GM12878 (cell line): ENCODE results near the gene SGPP2. TPM values are rescaled to one million over a fixed set of nuclear protein-coding genes. Genes with fewer than 3 reads are reported as not detected.

Experiments used
- ATAC-seq: fragments of 200-7000 bp; cut with Tn5 transposase; 3 replicates; pipeline ENCODE4 v1.9.1; 2020; ENCODE audit warnings: mild to moderate bottlenecking, moderate library complexity
- BruUV-seq: library from RNA; stranded (reverse); fragments of 400-500 nt; replicated peaks from 2 replicates; lab custom pipeline; 2021; lab: Mats Ljungman, UMichigan
- CTCF ChIA-PET: fragments of 300-600 bp; sonication (Branson Sonifier 250); formaldehyde crosslinking; extraction: SDS; loops from one replicate; lab custom pipeline; 2021; ENCODE audit warnings: inconsistent platforms; lab: Yijun Ruan, JAX
- POLR2A ChIA-PET: fragments of 350-600 bp; formaldehyde crosslinking; extraction: SDS; loops from one replicate; lab custom pipeline; 2021; ENCODE audit warnings: inconsistent platforms; lab: Charles Lee
- RAD21 ChIA-PET: fragments of 300-600 bp; sonication (Branson Sonifier 250); formaldehyde crosslinking; loops from one replicate; lab custom pipeline; 2023; ENCODE audit warnings: antibody characterized with exemption; ENCODE audit not compliant: unreplicated experiment; lab: Charles Lee
- SMC1A ChIA-PET: fragments of 300-600 bp; sonication (Branson Sonifier 250); formaldehyde crosslinking; loops from one replicate; lab custom pipeline; 2023; ENCODE audit not compliant: unreplicated experiment, uncharacterized antibody; lab: Charles Lee
- DNase-seq: peaks from one replicate; pipeline ENCODE4 v3.0.0-alpha.2; 2011; ENCODE audit warnings: low read depth, low spot score
- FAIRE-seq: peaks from 3 replicates; lab custom pipeline; 2011; peaks lifted over from hg19 to GRCh38; lab: Jason Lieb, UNC
- H2AFZ ChIP-seq: 2 replicates; pipeline ENCODE4 v1.6.0; 2011; ENCODE audit warnings: low read depth, low read length, control low read depth; ENCODE audit not compliant: control insufficient read depth
- H3K27ac ChIP-seq: 2 replicates; pipeline ENCODE4 v1.5.1; 2011; ENCODE audit warnings: control low read depth; ENCODE audit not compliant: control insufficient read depth, insufficient read depth
- H3K27me3 ChIP-seq, 2 experiments: replicated peaks in 1 of 2; 2 replicates each; pipeline versions ENCODE4 v1.6.0 to v1.6.1; 2011; ENCODE audit warnings: low read length in 1 of 2; ENCODE audit not compliant: control insufficient read depth in 2 of 2, insufficient read depth in 2 of 2
- H3K36me3 ChIP-seq, 2 experiments: 2 replicates each; pipeline ENCODE4 v1.5.1; 2011; ENCODE audit warnings: low read length in 1 of 2; ENCODE audit not compliant: control insufficient read depth in 2 of 2, insufficient read depth in 2 of 2
- H3K4me1 ChIP-seq: 2 replicates; pipeline ENCODE4 v1.6.1; 2011; ENCODE audit warnings: mild to moderate bottlenecking, low read length, moderate library complexity, mixed read lengths; ENCODE audit not compliant: control insufficient read depth, insufficient read depth
- H3K4me2 ChIP-seq: 2 replicates; pipeline ENCODE4 v1.6.0; 2011; ENCODE audit warnings: control low read depth; ENCODE audit not compliant: control insufficient read depth, insufficient read depth
- H3K4me3 ChIP-seq: fragments of 200-600 bp; sonication (generic); 2 replicates; pipeline ENCODE4 v1.5.1; 2016
- H3K79me2 ChIP-seq: 2 replicates; pipeline ENCODE4 v1.6.0; 2011; ENCODE audit warnings: low read length; ENCODE audit not compliant: control insufficient read depth, insufficient read depth
- H3K9ac ChIP-seq: 2 replicates; pipeline ENCODE4 v1.8.0; 2011; ENCODE audit warnings: low read length, control low read depth, mixed read lengths; ENCODE audit not compliant: control insufficient read depth, insufficient read depth
- H3K9me3 ChIP-seq: replicated peaks from 3 replicates; pipeline ENCODE4 v1.5.1; 2011; ENCODE audit warnings: mild to moderate bottlenecking, low read length; ENCODE audit not compliant: control insufficient read depth, insufficient read depth
- H4K20me1 ChIP-seq: 2 replicates; pipeline ENCODE4 v1.6.0; 2011; ENCODE audit not compliant: control insufficient read depth, insufficient read depth
- BMI1 ChIP-seq: fragments of 450-650 bp; IDR thresholded peaks from 2 replicates; pipeline ENCODE4 v1.6.1; 2016; ENCODE audit warnings: mild to moderate bottlenecking, moderate library complexity, borderline replicate concordance
- CBX3 ChIP-seq: fragments of 200-600 bp; sonication (generic); IDR thresholded peaks from 2 replicates; pipeline ENCODE4 v1.6.1; 2016; ENCODE audit warnings: low read depth, borderline replicate concordance
- CEBPZ ChIP-seq: fragments of 150-350 bp; IDR thresholded peaks from 2 replicates; pipeline ENCODE4 v1.6.1; 2016; ENCODE audit warnings: low read depth, low read length
- CHD1 ChIP-seq: IDR thresholded peaks from 2 replicates; pipeline ENCODE4 v1.6.1; 2012; ENCODE audit warnings: low read depth, low read length, improper control_type of control experiment
- ETV6 ChIP-seq, 2 experiments: fragments of 450-650 bp in 1 of 2; IDR thresholded peaks in 1 of 2; conservative IDR thresholded peaks in 1 of 2; 2 replicates each; pipeline ENCODE4 v1.6.1; 2014; ENCODE audit warnings: antibody characterized with exemption in 1 of 2, borderline replicate concordance in 1 of 2, low read depth in 1 of 2, mild to moderate bottlenecking in 1 of 2, moderate library complexity in 1 of 2
- HSF1 ChIP-seq: fragments of 150-350 bp; IDR thresholded peaks from 2 replicates; pipeline ENCODE4 v1.6.1; 2014; ENCODE audit warnings: mild to moderate bottlenecking, low read depth, low read length
- IKZF2 ChIP-seq, 2 experiments: fragments of 450-650 bp; IDR thresholded peaks; 2 replicates each; pipeline ENCODE4 v1.6.1; 2017; ENCODE audit warnings: mild to moderate bottlenecking in 2 of 2, moderate library complexity in 2 of 2
- IRF4 ChIP-seq: IDR thresholded peaks from 2 replicates; pipeline ENCODE4 v1.6.1; 2011; ENCODE audit warnings: low read depth, low read length
- MYB ChIP-seq: fragments of 150-350 bp; IDR thresholded peaks from 2 replicates; pipeline ENCODE4 v1.6.1; 2014; ENCODE audit warnings: mild to moderate bottlenecking, low read depth, low read length, borderline replicate concordance
- NFYB ChIP-seq: IDR thresholded peaks from 2 replicates; pipeline ENCODE4 v1.6.1; 2011; ENCODE audit warnings: low read depth, mild to moderate bottlenecking, low read length, improper control_type of control experiment, moderate library complexity; ENCODE audit not compliant: insufficient read depth
- SPI1 ChIP-seq: IDR thresholded peaks from 2 replicates; pipeline ENCODE4 v1.6.1; 2011; ENCODE audit warnings: low read depth, mild to moderate bottlenecking, low read length, moderate library complexity, borderline replicate concordance; ENCODE audit not compliant: insufficient read depth
- STAT3 ChIP-seq: IDR thresholded peaks from 2 replicates; pipeline ENCODE4 v1.6.1; 2011; ENCODE audit warnings: low read depth, low read length, improper control_type of control experiment
- SUPT20H ChIP-seq: IDR thresholded peaks from 2 replicates; pipeline ENCODE4 v1.6.1; 2011; ENCODE audit warnings: low read depth, mild to moderate bottlenecking, low read length, moderate library complexity, borderline replicate concordance; ENCODE audit not compliant: control insufficient read depth
- ZNF274 ChIP-seq: IDR thresholded peaks from one replicate; pipeline ENCODE4 v1.8.0; 2011; ENCODE audit not compliant: insufficient read length, insufficient read depth
- in situ Hi-C: fragments of 300-500 bp; cut with MboI; formaldehyde crosslinking; loops from 9 replicates; pipeline ENCODE4 v1.14.3; 2018; ENCODE audit warnings: mixed read lengths
- intact Hi-C: fragments of 100-400 bp; cut with micrococcal nuclease; formaldehyde crosslinking; loops from one replicate; pipeline ENCODE4 v1.14.2; 2022; ENCODE audit not compliant: unreplicated experiment
- polyA plus RNA-seq, 11 experiments: library from polyadenylated mRNA; depleted of rRNA in 4 of 11; unstranded in 6 of 11; stranded (reverse) in 5 of 11; fragments of >200 nt; fragmentation: Nextera tagmentation in 4 of 11; fragmentation: Illumina TruSeq in 1 of 11; extraction: Ambion mirVana in 4 of 11; extraction: Trizol in 1 of 11; gene quantifications; 1 replicate in 1 of 11; 2 replicates in 10 of 11; pipeline versions ENCODE4 v1.2.1 to v1.2.3, GENCODE V29; 2011 to 2016; ENCODE audit warnings: inconsistent platforms in 2 of 11, missing spikeins in 2 of 11, low read depth in 1 of 11
- total RNA-seq, 4 experiments: library from RNA; depleted of rRNA in 3 of 4; stranded (reverse); fragments of >200 nt in 3 of 4; fragmentation: Illumina TruSeq in 1 of 4; extraction: Trizol in 1 of 4; gene quantifications; 2 replicates each; pipeline versions ENCODE4 v1.2.1 to v1.2.3, GENCODE V29; 2013 to 2021

Gene SGPP2
- total and polyA plus RNA-seq, 10 of the 15 experiments (the other 5 are each of a cell fraction or from before 2014, with no cell fraction given), result 3.5 to 84.9 (median 13.1) TPM

GRCh38 chr2:222418739-222419138 lies 5.6 kb upstream of the SGPP2 start:
- H4K20me1 ChIP-seq, result no peaks in the 10 kb centered on the region
- DNase-seq, result no peak
- ChIA-PET POLR2A (interaction anchor here (0.6 kb wide), 1 partner anchor 189 kb away, joined by 4 read pairs; no protein-coding TSS in a partner anchor), CTCF (no interaction called here), SMC1A (no interaction called here), RAD21 (interaction anchor here (9.4 kb wide), 1 partner anchor 99 kb away, joined by 119 read pairs; a partner anchor contains a TSS)
- intact Hi-C loops, result no loop called here
- peaks cover 17% of the 10 kb centered on the region; the same call in 1 of the 2 replicates for H3K4me1 ChIP-seq
- in situ Hi-C loops, result no loop called here
- no peak overlapping the region for H3K9ac ChIP-seq
- no peak overlapping the region for H2AFZ ChIP-seq
- TF ChIP-seq SUPT20H, result no peak
- TF ChIP-seq CHD1, result no peak
- TF ChIP-seq MYB, result no peak
- TF ChIP-seq ZNF274, result no peak
- TF ChIP-seq ETV6 (conservative IDR thresholded peaks at IDR 0.05 in 1 of 2, IDR thresholded peaks at IDR 0.05 in 1 of 2; ENCODE audit: borderline replicate concordance in 1 of 2, low read depth in 1 of 2), result no peak
- no peak for TF ChIP-seq NFYB
- no peak for TF ChIP-seq BMI1
- TF ChIP-seq IRF4, result no peak
- no peak for TF ChIP-seq SPI1
- no peak for TF ChIP-seq CEBPZ
- no peak for TF ChIP-seq HSF1
- no peak for TF ChIP-seq STAT3
- no peak for TF ChIP-seq CBX3
- no peak for TF ChIP-seq IKZF2 (IDR thresholded peaks at IDR 0.05)
- no peak overlapping the region for H3K4me3 ChIP-seq
- peaks cover 1% of the 10 kb centered on the region; the same call in 1 of the 2 replicates for H3K79me2 ChIP-seq
- no peaks in the 10 kb centered on the region for H3K27me3 ChIP-seq
- no peak for ATAC-seq
- no peak overlapping the region for H3K4me2 ChIP-seq
- H3K27ac ChIP-seq, result no peak overlapping the region
- FAIRE-seq, result no peak
- no peaks in the 10 kb centered on the region for H3K36me3 ChIP-seq
- no TSS peak for BruUV-seq
- H3K9me3 ChIP-seq, result no peaks in the 10 kb centered on the region; the same call in 2 of the 3 replicates
